NCI-H2196 (cell line): ENCODE results near the gene AP3S1.
A peak's percentile ranks its signal among the peaks of the same experiment; 100 is the strongest.
"Not testable (repeated sequence)": the region's sequence is repeated elsewhere in the genome, so short reads cannot be mapped to it uniquely, and the experiment has no call there.

Experiments
- DNase-seq: peaks from one replicate; lab custom pipeline; 2025; ENCODE audit not compliant: unreplicated experiment; lab: John Stamatoyannopoulos, UW

Gene AP3S1

DNA sequence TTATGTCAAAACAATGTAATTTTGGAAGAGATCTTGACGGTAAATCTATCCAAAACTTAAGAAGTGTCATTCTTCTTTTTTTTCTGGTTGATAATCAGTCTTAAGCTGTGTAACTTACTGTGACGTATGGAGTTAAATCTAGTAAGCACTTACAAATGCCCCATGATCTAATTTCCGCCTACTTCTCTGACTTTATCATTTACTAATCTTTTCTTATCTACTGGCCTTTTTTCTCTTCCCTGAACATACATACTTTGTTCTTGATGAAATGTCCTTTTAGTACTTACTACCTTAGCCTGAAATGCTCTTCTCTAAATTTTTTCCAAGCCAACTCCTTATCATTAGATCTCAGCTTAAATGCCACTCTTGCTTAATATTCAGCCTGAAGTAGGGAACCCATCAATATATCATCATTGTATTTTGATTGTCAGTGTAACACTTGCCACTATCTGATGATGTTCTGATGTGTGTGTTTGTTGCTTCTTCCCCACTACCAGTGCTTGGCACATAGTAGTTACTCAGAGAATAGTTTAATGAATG lies 27.6 kb downstream of the AP3S1 start:
- no peak for DNase-seq

DNA sequence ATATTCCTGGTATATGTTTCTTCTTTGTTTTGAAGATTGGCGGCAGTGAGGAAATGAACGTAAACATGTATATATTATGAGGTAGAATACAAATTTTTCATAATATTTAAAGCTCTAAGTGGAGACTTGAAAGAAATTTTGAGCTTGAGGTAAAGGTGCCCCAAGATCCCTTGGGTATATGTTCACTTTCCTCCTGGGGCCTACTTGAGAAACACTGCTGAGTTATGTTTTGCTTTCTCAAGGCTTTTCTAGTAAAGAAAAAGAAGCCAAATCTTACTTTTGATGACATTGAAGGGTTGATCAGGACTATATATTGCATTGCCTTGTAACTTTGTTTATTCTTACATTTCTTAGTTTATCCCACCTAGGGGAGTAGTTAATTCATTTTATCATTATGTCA lies 30.7 kb downstream of the AP3S1 start:
- no peak for DNase-seq

DNA sequence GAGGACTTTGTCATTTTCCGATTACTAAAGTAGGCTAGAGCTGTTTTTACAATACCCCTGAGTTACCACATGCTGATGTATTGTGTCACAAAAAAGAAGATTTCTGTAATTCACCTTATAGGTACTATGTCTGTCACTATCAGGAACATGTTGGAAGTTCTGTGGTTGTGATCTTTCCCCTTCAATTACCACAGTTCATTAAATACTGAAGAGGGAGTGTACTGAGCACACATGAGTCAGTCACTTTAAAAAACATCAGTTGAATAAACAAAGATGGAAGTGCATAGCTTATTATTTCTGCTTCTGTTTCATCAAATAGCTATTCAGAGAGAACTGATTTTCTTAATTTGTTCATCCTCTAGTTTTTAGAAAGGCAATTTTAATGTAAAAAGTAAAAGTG lies 31.7 kb downstream of the AP3S1 start:
- DNase-seq = peak; percentile 12

DNA sequence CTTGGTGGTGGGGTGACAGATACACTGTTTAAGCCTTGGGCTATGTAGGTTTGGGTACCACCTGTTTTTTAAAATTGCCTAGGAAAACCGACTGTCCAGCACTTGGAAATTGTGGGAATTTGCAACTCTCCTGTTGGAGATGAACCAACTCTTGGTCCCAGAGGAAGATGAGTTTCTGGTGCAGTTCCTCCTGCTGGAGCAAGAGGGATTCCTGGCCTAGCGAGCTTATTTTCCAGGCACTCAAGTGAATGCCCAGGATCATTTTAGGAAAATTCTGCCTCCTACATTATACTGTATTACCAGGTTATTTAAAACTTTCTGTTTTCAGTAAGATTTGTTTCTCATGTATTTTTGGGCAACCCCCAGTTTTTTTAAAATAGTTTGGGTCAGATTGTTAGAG lies 33.7 kb downstream of the AP3S1 start:
- no peak for DNase-seq

DNA sequence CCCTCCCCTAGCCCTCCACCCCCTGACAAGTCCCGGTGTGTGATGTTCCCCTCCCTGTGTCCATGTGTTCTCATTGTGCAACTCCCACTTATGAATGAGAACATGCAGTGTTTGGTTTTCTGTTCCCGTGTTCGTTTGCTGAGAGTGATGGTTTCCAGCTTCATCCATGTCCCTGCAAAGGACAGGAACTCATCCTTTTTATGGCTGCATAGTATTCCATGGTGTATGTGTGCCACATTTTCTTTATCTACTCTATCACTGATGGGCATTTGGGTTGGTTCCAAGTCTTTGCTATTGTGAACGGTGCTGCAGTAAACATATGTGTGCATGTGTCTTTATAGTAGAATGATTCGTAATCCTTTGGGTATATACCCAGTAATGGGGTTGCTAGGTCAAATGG lies 35.6 kb downstream of the AP3S1 start:
- not testable (repeated sequence) for DNase-seq

DNA sequence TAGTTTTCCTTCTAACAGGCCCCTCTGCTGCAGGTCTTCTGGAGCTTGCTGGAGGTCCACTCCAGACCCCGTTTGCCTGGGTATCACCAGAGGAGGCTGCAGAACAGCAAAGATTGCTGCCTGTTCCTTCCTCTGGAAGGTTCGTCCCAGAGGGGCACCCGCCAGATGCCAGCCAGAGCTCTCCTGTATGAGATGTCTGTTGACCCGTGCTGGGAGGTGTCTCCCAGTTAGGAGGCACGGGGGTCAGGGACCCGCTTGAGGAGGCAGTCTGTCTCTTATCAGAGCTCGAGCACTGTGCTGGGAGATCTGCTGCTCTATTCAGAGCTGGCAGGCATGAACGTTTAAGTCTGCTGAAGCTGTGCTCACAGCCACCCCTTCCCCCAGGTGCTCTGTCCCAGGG lies 40.7 kb downstream of the AP3S1 start:
- not testable (repeated sequence) for DNase-seq

DNA sequence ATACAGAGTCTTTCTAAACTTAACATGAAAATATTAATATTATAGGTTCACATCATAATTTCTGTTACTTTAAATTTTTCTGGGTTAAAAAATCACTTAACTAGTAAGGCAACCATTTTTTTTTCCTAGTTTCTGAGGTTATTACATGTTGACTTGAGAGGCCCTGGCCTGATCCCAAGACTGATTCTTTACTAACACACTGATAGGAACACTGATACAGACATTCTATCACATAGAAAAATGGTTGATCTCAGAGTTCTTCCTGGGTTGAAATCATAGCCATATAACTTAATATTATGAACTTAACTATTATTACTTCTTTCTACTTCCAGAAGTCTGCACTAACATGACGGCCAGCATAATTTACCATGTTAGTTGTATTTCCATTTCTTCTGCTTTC lies 43.0 kb downstream of the AP3S1 start:
- DNase-seq = no peak

DNA sequence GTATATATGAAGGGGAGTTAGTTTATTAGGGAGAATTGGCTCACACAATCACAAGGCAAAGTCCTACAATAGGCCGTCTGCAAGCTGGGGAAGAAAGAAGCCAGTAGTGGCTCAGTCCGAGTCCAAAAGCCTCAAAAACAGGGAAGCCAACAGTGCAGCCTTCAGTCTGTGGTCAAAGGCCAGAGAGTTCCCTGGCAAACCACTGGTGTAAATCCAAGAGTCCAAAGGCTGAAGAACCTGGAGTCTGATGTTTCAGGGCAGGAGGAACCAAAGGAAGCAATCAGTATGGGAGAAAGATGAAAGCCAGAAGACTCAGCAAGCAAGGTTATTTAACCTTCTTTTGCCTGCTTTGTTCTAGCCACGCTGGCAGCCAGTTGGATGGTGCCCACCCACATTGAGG lies 43.5 kb downstream of the AP3S1 start:
- DNase-seq = not testable (repeated sequence)

DNA sequence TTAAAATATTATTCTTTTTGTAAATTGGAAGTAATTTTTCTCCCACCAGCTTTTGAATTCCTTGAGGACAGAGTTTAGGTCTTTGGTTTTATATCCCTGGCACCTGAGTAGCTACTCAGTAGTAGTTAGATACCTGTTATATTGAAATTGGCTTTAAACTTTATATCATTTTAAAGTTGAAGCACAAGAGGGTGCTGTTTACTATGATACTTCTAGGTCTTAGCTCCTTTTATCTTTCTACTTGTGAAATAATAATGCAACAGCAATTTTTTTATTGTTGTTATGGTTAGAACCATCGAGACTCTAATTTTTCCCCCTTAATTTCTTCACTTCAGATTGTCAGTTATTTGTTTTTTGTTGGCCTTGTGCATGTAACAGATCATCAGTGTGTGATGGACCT lies 46.3 kb downstream of the AP3S1 start:
- no peak for DNase-seq

DNA sequence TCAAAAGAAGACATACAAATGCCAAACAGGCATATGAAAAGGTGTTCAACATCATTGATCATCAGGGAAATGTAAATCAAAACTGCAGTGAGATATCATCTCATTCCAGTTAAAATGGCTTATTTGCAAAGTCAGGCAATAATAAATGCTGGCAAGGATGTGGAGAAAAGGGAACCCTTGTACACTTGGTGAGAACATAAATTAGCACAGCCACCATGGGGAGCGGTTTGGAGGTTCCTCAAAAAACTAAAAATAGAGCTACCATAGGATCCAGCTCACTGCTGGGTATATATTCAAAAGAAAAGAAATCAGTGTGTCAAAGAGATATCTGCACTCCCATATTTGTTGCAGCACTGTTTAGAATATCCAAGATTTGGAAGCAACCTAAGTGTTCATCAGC lies 50.3 kb downstream of the AP3S1 start:
- DNase-seq = no peak

DNA sequence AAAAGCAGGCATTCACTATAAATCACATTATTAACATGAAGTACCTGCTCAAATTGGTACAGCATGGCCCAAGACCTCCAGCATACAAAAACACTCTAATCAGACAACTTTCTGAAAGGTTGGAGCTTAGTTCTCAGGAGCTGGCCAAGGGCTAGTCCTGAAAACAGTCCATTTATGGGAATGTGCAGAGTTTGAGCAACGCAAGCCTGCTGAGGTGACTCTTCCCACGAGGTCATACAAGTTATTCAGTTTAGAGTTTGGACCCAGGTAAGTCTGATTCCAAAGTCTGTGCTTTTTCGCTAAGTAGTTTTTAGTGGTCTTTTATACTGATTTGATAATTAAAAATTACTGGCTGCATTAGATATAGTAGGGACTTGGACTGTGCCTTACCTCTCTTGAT lies 52.6 kb downstream of the AP3S1 start:
- no peak for DNase-seq

DNA sequence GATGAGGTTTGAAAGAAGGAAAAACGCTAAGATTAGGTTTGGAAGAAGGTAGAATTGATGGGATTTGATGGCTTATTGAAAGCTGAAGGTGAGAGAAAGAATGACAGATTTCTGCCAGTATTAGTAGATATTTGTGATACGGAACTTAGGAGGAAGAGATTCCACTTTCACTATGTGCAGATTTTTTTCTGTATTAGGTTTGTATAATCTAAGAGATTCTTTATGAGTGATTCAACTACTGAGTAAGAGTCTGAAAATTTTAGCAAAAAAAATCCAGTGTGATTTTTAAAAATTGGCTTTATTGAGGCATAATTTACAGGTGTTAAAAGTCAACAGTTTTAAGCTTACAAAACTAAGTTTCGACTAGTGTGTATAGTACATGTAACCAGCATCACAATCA lies 54.1 kb downstream of the AP3S1 start:
- DNase-seq = no peak

DNA sequence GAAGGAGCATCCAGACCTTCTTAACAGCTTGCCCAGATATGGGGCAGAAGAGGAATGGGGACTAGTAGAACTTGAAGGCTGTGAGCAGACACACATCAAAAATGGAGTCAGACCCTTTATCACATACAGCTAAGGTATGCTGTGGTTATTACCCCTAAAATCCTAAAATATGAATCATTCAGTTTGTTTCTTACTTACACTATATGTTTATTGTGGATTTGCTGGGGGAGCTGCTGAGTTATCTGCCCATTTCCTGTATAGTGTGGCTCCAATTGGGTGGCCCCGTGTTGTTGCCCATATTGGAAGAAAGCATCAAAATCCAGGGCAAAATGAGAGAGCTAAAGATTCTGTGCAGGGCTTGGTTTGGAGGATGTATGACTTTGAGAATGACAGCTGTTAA lies 56.9 kb downstream of the AP3S1 start:
- DNase-seq = no peak

DNA sequence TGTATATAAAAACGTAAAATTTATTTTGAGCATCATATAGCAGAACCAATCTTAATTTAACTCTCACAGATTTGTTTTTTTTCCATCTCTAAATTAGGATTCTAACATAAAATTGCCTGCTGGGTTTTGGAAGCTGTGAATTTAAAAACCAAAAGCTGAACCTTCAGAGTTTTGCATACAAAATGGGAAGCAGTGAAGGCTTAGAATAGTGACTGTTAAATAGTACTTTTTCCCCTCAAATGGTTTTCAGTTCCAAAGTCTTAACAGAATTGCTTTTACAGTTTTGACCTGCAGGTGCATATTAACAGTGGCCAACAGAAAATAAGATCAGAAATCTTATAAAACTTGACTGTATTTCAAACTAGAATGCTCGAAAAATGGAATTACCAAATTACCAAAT lies 65.4 kb downstream of the AP3S1 start:
- no peak for DNase-seq

DNA sequence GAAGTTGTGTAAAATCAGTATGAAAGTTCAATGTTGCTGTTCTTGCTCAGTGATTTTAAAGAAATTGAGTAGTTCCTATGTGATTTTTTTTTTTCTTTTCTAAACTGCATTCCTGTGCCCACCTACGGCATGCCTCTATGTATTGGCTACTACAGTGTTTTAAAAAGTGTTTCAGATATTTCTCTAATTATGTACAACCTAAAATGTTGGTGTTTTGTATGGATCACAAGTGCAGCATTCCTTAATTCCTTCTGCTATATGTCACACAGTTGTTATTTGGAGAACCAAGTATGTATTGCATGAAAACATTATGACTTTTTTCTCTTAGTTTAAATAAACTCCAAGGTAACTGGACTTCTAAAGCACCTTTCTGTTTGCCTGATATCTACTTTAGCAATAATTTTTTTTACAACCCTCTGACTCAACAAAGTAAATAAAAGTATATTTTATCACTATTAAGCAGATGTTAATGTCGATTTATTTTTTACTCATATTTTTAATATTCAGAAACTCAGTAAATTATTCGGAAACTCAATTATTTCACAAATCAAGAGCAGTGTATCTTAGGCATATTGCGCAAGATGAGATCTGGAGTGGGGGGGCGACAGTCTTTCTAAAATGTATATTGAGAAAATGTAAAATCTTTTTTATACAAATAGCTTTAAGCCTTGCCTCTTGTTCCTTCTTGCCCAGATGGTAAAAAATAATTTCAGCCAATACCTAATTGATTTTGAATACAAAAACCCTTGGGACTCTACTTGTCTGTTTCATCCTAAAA lies 72.1 kb downstream of the AP3S1 start:
- DNase-seq = not testable (repeated sequence)

DNA sequence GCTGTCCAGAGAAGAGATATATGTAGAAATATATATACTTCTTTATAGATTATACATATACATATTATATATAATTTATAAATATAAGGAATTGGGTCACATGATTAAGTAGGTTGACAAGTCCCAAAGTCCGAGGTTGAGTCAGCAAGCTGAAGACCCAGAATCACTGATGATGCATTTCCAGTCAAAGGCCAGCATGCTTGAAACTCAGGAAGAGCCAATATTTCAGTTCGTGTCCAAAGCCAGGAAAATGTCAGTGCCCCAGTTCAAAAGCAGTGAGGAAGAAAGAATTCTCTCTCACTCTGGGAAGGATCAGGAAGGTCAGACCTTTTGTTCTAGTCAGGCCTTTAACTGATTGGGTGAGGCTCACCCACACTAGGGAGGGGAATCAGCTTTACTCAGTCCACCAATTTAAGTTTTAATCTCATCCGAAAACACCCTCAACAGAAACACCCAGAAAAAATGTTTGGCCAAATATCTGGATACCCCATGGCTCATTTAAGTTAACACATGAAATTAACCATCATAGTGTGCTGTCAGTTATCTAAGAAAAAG lies 78.5 kb downstream of the AP3S1 start:
- DNase-seq = no peak

DNA sequence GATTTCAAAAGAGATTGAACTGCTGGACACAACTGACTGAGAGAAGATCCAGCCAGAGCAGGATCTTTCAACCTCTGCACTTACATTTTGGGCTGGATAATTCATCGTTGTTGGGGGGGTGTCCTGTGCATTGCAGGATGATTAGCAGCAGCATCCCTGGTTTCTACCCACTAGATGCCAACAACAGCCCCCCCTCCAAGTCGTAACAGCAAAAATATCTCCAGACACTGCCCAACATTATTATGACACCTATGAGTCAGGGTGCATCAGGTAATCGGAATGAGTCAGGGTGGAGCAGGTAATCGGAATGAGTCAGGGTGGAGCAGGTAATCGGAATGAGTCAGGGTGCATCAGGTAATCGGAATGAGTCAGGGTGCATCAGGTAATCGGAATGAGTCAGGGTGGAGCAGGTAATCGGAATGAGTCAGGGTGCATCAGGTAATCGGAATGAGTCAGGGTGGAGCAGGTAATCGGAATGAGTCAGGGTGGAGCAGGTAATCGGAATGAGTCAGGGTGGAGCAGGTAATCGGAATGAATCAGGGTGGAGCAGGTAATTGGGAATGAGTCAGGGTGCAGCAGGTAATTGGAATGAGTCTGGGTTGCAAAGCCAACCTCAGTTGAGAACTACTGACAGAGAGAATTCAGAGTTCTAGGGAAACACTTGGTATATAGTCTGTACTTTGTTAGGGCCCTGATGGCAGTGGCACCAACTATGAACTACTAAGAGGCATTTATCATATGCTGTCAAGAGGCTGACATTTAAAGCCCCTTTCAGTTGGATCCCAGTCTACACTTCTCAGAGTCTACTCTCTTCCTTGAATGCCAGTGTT lies 87.1 kb downstream of the AP3S1 start:
- not testable (repeated sequence) for DNase-seq

DNA sequence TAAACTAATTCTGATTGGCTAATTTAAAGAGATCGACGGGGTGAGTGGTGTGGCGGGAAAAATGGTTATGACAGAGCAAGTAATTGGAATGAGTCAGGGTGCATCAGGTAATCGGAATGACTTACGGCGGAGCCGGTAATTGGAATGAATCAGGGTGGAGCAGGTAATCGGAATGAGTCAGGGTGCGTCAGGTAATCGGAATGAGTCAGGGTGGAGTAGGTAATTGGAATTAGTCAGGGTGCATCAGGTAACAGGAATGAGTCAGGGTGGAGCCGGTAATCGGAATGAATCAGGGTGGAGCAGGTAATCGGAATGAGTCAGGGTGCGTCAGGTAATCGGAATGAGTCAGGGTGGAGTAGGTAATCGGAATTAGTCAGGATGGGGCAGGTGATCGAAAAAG lies 88.4 kb downstream of the AP3S1 start:
- DNase-seq = not testable (repeated sequence)

DNA sequence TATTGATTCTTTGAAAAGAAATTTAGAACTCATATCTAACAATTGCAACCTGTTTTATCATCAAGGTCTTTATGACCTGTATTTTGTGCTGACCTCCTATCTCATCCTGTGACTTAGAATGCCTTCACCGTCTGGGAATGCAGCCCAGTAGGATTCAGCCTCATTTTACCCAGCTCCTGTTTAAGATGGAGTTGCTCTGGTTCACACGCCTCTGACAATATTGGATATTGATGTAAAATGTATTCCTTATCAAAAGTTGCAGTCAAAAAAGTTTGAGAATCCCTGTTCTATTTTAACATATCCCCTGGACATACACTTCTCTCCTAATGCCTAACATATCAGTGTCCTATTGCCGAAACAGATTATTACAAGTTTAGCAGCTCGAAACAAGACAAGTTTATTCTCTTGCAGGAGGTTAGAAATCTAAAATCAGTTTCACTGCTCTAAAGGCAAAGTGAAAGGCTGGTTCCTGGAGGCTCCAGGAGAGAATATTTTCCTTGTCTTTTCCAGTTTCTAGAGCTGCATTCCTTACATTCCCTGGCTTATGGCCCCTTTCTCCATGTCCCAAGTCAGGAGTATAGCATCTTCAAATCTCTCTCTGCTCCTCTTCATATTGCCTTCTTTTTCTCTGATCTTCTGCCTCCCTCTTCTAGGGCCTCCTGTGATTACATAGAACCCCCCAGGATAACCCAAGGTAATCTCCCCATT lies 89.0 kb downstream of the AP3S1 start:
- no peak for DNase-seq

DNA sequence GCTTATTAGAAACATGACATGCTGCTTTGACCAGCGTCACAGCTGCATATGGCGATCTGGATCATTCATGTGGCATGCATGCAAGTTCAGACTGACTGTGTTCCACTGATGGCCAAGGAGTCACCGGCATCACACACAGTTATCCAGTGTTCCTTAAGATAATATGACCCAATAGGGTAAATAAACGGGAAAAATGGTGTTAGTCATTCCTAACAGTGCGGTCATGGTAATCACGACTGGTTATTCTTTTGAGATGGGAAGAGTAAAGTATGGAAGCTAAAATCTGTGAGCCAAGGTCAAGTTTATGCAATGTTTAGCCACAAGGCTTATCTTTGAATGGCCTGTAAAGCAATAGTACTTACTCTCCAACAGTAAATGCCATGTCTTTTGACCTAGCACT lies 91.3 kb downstream of the AP3S1 start:
- DNase-seq = no peak

DNA sequence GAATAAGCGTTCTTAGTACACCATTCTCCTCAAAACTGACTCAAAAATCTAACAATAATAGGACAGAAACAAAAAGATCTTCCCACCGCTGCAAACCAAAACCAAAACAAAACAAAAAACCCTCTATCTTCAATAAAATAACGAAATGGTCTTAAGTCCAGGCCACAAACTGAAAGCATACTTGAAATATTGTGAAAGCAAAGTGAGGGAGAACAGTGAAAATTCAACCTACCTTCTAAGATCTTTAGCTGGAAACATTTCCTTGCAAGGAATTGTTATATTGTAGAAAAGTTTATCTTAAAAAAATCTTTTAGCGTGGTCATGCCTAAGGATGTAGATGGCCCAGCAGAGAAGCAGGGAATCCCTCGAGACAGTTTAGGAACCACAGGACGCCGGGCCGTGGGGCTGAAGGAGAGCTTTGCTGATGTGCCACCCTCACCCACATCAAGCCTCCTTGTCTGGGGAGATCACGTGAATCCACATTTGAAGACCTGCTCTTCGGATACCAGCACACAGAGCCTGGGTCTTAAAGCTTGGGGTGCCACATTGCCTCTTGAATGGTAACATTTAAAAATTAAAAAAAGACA lies 92.7 kb downstream of the AP3S1 start:
- DNase-seq = no peak
